Kidney glomerular epithelial cell (primary cell): ENCODE results near the gene PCNX1.
"Not testable (repeated sequence)": the region's sequence is repeated elsewhere in the genome, so short reads cannot be mapped to it uniquely, and the experiment has no call there.

ENCODE experiments used
- DNase-seq: peaks from one replicate; lab custom pipeline; 2025; lab: John Stamatoyannopoulos, UW

The PCNX1 gene

DNA sequence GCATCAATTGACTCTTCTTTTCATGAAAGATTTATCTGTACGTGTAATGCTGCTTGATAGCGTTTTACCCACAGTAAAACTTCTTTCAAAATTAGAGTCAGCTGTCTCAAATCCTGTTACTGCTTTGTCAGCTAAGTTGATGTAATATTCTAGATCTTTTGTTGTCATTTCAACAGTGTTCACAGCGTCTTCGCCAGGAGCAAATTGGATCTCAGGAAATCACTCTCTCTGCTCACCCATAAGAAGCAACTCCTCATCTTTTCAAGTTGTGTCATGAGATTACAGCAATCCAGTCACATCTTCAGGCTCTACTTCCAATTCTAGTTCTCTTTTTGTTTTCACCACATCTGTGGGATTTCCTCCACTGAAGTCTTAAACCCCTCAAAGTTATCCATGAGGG, 9.5 kb downstream of the PCNX1 start:
- DNase-seq: no peak

DNA sequence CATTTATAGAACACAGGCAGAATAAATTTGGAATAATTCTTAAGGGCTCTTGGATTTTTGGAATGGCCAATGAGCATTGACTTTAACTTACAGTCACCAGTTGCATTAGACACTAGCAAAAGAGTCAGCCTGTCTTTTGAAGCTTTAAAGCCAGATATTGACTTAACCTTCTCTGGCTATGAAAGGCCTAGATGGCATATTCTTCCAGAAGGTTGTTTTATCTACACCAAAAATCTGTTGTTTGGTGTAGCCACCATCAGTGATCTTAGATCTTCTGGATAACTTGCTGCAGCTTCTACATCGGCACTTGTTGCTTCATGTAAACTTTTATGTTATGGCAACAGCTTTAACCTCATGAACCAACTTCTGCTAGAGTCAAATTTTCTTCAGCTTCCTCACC, 10.4 kb downstream of the PCNX1 start:
- no peak for DNase-seq

DNA sequence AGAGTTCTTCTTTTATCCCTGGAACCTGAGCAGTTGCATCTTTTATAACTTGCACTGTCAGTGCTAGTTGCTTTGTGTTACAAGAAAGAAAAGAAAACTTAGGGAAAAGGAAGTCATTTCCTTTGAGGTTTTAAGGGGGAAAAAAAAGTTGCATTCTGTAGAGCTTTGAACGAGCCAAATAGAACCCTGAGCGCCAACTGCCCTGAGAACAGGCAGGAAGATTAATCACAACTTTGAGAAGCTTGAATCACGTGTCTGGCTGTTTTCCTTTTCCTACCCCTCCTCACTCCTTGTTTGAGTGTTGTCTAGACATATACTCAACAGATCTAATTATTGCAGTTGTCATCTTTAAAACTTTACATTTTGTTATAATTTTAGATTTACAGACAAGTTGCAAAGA, 12.5 kb downstream of the PCNX1 start:
- peak; percentile 19 for DNase-seq

DNA sequence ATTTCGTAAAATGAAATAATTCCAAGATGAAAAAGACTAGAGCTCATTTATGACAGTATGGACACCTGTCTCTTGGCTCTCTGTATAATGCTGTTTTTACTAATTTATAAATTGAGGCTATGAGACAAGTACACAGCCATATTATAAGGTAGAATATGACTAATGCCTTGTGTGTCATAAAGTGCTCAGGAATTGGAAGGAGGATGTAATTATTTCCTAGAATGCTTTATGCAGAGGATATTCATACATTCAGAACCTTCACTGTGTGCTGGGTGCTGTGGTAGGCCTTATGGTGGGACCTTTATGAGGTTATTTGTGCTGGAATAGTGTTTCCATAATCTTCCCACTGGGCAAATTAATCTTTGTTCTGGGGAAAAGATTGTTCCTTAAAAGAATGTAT, 13.3 kb downstream of the PCNX1 start:
- DNase-seq: no peak

DNA sequence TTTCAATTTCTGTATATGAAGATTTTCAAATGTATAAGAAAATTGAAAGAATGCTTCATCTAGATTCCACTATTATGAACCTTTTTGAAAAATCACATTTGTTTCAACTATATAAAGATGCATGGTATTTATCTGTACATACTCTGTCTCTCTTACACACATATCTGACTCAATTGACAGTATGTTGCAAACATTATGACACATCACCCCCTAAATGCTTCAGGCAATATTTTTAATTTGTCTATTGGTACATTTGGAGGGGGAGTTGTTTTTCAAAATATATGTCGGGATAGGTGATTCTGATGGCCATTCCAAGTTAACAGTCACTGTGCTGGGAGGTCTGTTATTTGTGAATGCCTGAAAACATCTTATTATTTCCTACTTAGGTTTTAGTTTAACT, 14.4 kb downstream of the PCNX1 start:
- no peak for DNase-seq

DNA sequence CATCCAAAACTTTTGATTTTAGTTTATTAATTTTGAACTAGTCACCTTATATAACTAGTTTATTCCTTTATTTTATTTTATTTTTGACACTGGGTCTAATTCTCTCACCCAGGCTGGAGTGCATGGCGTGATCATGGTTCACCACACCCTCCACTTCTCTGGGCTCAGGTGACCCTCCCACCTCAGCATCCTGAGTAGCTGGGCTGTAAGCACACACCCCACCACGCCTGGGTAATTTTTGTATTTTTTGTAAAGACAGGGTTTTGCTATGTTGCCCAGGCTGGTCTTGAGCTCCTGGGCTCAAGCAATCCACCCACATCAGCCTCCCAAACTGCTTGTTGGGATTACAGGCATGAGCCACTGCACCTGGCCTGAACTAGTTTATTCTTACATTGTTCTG, 17.3 kb downstream of the PCNX1 start:
- DNase-seq: no peak

DNA sequence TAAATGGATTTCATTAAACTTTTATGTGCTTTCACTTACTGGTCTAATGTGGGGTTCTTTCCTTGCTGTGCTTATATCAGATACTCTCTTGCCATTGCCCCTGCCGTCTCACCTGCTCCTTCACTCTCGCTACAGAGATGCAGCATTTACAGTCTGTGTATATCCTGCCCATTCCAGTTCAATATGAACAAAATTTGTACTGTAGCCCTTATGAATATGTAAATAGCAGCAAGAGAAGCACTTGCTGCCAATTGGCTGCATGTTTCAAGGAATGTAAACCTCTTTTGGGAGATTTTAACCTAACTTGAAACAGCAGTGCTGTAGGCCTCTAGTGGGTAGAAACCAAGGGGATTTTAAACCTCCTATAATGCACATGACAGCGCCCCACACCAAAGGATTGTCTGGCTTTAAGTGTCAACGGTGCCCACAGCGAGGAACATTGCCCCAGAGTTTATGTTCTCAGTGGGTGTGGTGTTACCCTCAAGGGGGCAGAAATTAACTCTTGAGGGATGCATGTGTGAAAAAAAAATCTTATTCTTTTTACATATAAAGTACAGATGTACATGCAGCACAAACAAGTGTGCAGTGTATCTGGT, 19.1 kb downstream of the PCNX1 start:
- DNase-seq: no peak

DNA sequence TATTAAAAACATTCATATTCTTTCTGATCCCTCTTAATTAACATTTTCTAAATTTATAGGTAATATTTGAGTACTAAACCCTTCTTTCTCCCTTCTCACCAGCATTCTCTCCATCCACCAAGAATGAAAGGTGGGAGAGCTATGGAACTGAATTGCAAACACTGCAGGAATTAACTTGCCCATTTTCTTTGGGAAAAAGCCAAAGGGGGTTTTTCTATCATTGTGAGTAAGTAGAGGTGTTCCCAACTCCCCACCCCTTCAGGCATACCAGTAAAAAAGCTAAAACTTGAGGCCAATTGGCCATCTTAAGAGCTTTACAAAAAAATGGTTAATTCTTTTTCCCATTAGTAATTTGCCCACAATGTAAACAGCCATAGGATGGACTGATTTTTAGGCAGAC, 23.7 kb downstream of the PCNX1 start:
- no peak for DNase-seq

DNA sequence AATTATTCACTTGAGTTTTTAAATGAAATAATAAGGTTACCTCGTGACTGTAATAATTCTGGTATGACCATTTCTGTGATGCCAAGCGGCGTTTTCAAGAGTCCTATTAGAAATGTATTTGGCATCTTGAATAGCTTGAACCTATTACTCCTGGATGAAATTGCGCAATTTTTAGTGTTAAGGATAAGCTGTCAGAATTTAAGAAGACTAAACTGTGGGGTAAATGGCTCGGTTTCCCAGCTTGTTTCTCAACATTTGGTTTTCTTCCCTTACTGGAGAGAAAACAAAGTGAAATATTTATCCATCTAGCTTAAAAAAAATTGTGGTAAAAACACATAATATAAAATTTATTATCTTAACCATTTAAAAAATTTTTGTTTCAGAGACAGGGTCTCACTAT, 26.8 kb downstream of the PCNX1 start:
- DNase-seq: no peak

DNA sequence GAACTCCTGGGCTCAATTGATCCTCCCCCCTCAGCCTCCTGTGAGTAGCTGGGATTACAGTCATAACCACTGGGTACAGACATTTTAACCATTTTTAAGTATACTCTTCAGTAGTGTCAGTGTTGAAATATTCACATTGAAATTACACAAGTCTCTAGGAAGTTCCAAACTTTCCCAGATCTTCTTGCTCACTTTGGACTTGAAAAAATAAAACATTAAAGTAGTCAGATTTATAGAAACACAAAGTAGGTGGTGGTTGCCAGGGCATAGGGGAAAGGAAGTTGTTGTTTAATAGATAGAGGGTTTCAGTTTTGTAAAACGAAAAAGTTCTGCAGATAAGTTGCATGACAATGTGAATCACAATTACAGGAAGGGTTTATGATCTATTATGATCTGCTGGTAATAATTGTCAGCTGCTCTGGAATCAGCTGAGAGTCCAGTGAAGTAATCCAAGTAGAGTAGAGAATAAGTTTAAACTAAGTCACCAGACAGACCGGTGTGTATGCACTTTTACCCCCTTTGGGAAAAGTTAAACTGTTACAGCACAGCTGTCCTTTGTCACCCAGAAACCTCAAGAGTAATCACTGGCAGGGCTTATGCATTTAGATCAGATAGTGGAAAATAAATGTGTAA, 27.4 kb downstream of the PCNX1 start:
- DNase-seq: peak; percentile 14

DNA sequence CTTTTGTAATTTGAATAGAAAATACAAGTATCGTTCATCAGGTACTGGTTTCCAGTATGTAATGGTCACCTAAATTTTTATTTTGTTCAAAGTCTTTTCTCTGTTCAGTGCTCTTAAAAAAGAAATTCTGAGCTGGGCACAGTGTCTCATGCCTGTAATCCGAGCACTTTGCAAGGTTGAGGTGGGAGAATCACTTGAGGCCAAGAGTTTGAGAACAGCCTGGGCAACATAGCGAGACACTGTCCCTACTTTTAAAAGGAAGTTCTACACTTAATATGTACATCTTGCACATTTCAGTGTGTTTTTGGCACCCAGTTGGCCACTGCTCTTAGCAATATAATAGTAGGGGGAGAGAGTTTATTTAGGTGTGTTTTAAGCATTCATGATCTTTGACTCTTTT, 27.9 kb downstream of the PCNX1 start:
- DNase-seq: no peak

DNA sequence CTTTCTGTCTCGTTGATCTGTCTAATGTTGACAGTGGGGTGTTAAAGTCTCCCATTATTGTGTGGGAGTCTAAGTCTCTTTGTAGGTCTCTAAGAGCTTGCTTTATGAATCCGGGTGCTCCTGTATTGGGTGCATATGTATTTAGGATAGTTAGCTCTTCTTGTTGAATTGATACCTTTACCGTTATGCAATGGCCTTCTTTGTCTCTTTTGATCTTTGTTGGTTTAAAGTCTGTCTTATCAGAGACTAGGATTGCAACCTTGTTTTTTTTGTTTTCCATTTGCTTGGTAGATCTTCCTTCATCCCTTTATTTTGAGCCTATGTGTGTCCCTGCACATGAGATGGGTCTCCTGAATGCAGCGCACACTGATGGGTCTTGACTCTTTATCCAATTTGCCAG, 32.4 kb downstream of the PCNX1 start:
- DNase-seq: not testable (repeated sequence)

DNA sequence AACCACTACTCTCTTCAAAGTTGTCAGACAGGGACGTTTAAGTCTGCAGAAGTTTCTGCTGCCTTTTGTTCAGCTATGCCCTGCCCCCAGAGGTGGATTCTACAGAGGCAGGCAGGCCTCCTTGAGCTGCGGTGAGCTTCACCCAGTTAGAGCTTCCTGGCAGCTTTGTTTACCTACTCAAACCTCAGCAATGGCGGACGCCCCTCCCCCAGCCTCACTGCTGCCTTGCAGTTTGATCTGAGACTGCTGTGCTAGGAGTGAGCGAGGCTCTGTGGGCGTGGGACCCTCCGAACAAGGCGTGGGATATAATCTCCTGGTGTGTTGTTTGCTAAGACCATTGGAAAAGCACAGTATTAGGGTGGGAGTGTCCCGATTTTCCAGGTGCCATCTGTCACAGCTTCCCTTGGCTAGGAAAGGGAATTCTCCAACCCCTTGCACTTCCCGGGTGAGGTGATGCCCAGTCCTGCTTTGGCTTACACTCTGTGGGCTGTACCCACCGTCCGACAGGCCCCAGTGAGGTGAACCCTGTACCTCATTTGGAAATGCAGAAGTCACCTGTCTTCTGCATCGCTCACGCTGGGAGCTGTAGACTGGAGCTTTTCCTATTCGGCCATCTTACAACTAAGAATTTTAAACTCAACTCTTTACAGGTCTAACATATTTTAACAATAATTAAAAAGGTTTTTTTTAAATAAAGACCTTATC, 34.5 kb downstream of the PCNX1 start:
- not testable (repeated sequence) for DNase-seq

DNA sequence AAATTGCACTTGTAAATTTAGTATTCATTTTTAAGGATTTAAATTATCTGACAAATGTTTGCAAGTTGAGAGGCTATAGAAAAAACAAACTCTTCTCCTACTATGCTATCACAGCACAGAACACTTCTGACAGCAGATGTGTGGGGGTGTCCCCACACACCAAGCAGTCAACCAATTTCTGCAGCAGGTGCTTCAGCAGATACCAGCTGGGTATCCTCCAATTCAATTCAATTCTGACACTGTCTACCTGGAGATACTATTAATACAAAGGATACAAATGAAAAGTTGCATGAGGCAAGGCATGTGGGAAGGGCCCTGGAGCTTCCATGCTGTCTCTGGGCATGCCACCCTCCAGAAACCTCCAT, 35.1 kb downstream of the PCNX1 start:
- DNase-seq: no peak

DNA sequence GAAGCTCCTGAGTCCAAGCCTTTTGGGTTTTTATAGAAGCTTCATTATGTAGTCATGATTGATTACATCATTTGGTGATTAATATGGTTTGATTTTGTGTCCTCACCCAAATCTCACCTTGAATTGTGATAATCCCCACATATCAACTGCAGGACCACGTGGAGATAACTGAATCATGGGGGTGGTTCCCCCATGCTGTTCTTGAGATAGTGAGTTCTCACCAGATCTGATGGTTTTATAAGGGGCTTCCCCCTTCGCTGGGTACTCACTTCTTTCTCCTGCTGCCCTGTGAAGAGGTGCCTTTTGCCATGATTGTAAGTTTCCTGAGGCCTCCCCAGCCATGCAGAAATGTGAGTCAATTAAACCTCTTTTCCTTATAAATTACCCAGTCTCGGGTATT, 35.5 kb downstream of the PCNX1 start:
- DNase-seq: not testable (repeated sequence)

DNA sequence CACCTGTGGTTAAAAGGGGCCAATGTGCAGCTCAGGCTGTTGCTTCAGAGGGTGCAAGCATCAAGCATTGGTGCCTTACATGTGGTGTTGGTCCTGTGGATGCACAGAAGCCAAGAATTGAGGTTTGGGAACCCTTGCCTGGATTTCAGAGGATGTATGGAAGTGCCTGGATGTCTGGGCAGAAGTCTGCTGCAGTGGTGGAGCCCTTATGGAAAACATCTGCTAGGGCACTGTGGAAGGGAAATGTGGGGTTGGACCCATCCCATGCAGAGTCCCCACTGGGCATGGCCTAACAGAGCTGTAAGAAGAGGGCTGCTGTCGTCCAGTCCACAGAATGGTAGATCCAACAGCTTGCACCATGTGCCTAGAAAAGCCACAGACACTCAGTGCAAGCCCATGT, 36.6 kb downstream of the PCNX1 start:
- no peak for DNase-seq

DNA sequence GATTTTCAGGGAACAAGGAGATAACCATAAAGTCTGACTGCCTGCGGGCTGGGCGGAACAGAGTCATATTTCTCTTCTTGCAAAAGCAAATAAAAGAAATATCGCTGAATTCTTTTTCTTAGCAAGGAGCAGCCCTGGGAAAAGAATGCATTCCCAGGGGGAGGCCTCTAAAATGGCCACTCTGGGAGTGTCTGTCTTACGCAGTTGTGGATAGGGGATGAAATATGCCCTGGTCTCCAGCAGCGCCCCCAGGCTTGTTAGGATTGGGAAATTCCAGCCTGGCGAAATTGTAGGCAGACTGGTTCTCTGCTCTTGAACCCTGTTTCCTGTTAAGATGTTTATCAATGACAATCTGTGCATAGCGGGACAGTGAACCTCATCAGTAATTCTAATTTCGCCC, 40.5 kb downstream of the PCNX1 start:
- no peak for DNase-seq

DNA sequence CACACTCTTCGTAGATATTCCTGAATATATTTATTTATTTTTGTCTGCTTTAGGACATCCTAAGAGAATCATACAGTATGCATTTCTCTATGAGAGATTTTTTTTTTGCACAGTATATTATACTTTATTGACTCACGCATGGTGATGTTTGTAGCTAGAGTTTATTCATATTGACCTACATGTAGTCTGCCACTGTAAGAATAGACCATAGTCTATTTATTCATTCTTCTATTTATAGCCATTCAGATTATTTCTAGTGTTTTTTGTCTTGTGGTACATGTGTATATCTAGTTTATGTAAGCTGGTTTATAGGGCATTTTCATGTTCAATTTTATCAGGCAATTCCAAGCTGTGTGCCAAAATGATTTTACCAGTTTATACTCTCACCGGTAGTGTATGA, 45.2 kb downstream of the PCNX1 start:
- DNase-seq: no peak

DNA sequence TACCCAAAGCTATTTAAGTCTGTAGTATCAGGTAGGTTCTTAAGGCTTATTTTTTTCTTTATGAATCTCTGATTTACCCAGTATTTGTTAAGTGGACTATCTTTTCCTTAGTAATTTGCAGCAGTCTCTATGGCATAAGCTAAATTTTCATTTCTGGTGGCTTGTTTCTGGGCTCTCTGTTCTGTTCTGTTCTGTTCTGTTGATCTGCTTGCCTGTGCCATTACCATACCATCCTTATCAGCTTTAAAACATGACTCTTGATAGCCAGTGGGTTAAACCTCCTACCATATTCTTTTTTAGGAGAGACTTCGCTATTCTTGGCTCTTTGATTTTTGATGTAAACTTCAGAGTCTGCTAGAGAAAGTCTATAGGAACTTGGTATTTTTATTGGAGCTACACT, 46.8 kb downstream of the PCNX1 start:
- DNase-seq: no peak

DNA sequence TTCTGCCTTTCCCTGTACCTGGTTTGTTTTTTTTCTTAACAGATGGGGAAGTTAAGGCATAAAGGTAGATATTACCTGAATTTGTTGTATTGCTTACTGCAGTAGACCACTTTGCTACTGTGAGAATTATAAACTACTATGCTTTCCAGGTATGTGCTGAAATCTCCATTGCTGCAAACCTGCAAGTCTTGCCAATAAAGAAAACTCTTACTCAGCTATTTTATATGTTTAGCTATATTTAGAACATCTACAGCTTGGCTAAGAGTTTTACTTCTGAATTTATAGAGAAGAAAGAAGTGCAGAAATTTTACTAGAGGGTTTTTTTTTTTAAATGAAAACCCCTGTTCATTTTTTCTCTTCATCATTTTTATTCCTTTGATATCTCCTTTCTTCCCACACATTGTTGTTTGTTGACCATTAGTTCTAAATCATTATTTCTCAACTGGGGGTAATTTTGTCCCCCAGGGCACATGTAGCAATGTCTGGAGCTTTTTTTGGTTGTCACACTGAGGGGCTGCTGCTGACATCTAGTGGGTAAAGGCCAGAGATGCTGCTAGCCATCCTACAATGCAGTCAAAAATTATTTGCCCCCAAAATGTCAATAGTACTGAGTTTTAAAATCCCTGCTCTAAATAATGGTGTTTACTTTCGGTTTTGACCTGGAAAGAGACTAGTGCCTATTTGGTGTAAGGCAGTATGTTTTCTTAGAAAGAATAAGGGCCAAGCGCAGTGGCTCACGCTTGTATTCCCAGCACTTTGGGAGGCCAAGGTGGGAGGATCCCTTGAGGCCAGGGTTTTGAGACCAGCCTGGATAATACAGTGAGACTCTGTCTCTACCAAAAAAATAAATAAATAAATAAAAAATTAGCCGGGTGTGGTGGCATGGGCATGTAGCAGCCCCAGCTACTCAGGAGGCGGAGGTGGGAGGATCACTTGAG, 48.6 kb downstream of the PCNX1 start:
- no peak for DNase-seq

DNA sequence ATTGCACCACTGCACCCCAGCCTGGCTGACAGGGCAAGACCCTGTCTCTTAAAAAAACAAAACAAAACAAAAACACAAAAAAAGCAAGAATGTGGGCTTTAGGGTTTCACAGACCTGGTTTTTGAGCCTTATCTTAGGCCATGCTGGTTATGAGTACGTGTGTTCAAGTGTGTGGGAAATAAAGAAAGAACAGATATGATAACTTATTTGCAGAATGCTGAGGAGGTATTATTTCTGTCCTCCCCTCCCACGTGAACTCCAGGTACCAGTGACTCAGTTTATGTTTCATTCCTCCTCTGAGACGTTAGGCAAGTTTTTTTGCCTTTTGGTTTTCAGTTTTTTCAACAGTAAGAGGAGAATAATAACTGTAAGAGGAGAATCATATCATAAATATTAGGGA, 49.3 kb downstream of the PCNX1 start:
- DNase-seq: no peak

DNA sequence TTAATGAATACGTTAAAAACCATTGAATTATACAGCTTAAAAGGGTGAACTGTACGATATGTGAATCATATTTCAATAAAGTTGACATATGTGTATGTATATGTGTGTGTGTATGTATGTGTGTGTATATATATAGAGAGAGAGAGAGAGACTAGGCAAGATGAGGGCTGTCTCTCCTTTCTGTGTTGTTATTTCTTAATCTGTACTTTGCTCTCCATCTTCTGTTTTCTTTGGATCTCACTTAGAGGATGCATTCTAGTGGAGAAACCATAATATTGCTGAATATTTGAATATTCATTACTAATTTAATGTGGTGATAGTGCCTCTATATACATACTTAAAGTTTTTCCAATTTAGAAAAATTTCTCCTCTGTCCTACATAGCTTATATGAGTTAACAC, 50.5 kb downstream of the PCNX1 start:
- DNase-seq: no peak

DNA sequence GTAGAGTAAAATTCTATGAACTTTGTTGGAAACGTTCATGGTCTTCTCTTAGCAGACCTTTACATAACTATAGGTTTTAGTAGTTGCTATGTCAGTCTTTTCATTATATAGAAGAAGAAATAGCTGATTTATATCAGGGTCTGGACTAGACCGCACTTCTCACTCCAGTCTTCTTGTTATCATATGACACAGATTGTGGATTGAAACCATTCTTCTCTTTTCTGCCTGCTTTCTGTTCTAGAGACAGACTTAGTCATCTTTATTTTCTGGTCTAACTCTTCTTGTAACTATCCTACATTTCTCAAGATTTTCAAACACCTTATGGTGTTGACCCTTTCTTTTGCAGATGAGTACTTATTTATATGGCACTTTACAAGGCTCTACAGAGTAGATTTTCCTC, 55.7 kb downstream of the PCNX1 start:
- no peak for DNase-seq
